PC-9 (cell line): Measurements from ENCODE around the gene CUTA.

ENCODE experiments used
- EZH2 ChIP-seq: fragments of 200-600 bp; sonication (generic); IDR thresholded peaks from 2 replicates; pipeline ENCODE4 v1.8.0; 2017; ENCODE audit warnings: antibody characterized with exemption, low read depth
- TF ChIP-seq, protein P1 (sequence below): fragments of 200-600 bp; sonication (generic); conservative IDR thresholded peaks from 2 replicates; pipeline ENCODE4 v1.6.1; 2017; ENCODE audit warnings: mixed run types, antibody characterized with exemption, mild to moderate bottlenecking, moderate library complexity

GRCh38 chr6:33443025-33443424 is 25.1 kb upstream of the CUTA start:
- TF ChIP-seq, protein P1, sequence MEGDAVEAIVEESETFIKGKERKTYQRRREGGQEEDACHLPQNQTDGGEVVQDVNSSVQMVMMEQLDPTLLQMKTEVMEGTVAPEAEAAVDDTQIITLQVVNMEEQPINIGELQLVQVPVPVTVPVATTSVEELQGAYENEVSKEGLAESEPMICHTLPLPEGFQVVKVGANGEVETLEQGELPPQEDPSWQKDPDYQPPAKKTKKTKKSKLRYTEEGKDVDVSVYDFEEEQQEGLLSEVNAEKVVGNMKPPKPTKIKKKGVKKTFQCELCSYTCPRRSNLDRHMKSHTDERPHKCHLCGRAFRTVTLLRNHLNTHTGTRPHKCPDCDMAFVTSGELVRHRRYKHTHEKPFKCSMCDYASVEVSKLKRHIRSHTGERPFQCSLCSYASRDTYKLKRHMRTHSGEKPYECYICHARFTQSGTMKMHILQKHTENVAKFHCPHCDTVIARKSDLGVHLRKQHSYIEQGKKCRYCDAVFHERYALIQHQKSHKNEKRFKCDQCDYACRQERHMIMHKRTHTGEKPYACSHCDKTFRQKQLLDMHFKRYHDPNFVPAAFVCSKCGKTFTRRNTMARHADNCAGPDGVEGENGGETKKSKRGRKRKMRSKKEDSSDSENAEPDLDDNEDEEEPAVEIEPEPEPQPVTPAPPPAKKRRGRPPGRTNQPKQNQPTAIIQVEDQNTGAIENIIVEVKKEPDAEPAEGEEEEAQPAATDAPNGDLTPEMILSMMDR = no peak
- no peak for TF ChIP-seq EZH2
